Measurements from ENCODE around the gene TEKT3.

TEKT3 gene

GRCh38 chr17:15341385-15341849 lies at the start of gene TEKT3:
TSS of gene TEKT3 (minus strand) at chr17:15341597. CDS start at chr17:15331585, 10,012 bp downstream.
- DNase-seq: peak; percentile 68

- no peak for DNase-seq
Measured at GRCh38 chr17:15388356-15389041, 47.1 kb upstream of the TEKT3 start.

GRCh38 chr17:15386083-15386482 lies 44.7 kb upstream of the TEKT3 start:
- no peak for DNase-seq

GRCh38 chr17:15385305-15385704 lies 43.9 kb upstream of the TEKT3 start:
- no peak for DNase-seq

- DNase-seq: peak; percentile 47
Measured at GRCh38 chr17:15384142-15384787, 42.9 kb upstream of the TEKT3 start.

GRCh38 chr17:15382914-15383313 lies 41.5 kb upstream of the TEKT3 start:
- DNase-seq: no peak

- DNase-seq: no peak
Measured at GRCh38 chr17:15381707-15382106, 40.3 kb upstream of the TEKT3 start.

GRCh38 chr17:15380446-15380845 lies 39.0 kb upstream of the TEKT3 start:
- DNase-seq: no peak

- no peak for DNase-seq
Measured at GRCh38 chr17:15379659-15380058, 38.3 kb upstream of the TEKT3 start.

- no peak for DNase-seq
Measured at GRCh38 chr17:15378243-15378642, 36.8 kb upstream of the TEKT3 start.

- DNase-seq: peak; percentile 65
Measured at GRCh38 chr17:15377616-15378015, 36.2 kb upstream of the TEKT3 start.

GRCh38 chr17:15377200-15377599 lies 35.8 kb upstream of the TEKT3 start:
- peak; percentile 86 for DNase-seq

- DNase-seq: no peak
Measured at GRCh38 chr17:15371376-15372130, 30.2 kb upstream of the TEKT3 start.

GRCh38 chr17:15368600-15368999 lies 27.2 kb upstream of the TEKT3 start:
- no peak for DNase-seq

GRCh38 chr17:15366026-15366425 lies 24.6 kb upstream of the TEKT3 start:
- DNase-seq: no peak

- no peak for DNase-seq
Measured at GRCh38 chr17:15364615-15365014, 23.2 kb upstream of the TEKT3 start.

- DNase-seq: no peak
Measured at GRCh38 chr17:15363702-15364101, 22.3 kb upstream of the TEKT3 start.

- DNase-seq: no peak
Measured at GRCh38 chr17:15361592-15361991, 20.2 kb upstream of the TEKT3 start.

- peak; percentile 66 for DNase-seq
Measured at GRCh38 chr17:15361151-15361550, 19.8 kb upstream of the TEKT3 start.

GRCh38 chr17:15354256-15354655 lies 12.9 kb upstream of the TEKT3 start:
- DNase-seq: no peak

GRCh38 chr17:15351925-15352324 lies 10.5 kb upstream of the TEKT3 start:
- peak; percentile 81 for DNase-seq

GRCh38 chr17:15351478-15351840 lies 10.1 kb upstream of the TEKT3 start:
- no peak for DNase-seq

GRCh38 chr17:15350777-15351477 lies 9.5 kb upstream of the TEKT3 start:
- DNase-seq: no peak
